Measurements from ENCODE around the gene FUT1. TPM values are rescaled to one million over a fixed set of nuclear protein-coding genes. Genes with fewer than 3 reads are reported as not detected.
A peak's percentile ranks its signal among the peaks of the same experiment; 100 is the strongest.

FUT1 gene
- total and polyA plus RNA-seq, 2 donors: 0.52 to 1.3 TPM

DNA sequence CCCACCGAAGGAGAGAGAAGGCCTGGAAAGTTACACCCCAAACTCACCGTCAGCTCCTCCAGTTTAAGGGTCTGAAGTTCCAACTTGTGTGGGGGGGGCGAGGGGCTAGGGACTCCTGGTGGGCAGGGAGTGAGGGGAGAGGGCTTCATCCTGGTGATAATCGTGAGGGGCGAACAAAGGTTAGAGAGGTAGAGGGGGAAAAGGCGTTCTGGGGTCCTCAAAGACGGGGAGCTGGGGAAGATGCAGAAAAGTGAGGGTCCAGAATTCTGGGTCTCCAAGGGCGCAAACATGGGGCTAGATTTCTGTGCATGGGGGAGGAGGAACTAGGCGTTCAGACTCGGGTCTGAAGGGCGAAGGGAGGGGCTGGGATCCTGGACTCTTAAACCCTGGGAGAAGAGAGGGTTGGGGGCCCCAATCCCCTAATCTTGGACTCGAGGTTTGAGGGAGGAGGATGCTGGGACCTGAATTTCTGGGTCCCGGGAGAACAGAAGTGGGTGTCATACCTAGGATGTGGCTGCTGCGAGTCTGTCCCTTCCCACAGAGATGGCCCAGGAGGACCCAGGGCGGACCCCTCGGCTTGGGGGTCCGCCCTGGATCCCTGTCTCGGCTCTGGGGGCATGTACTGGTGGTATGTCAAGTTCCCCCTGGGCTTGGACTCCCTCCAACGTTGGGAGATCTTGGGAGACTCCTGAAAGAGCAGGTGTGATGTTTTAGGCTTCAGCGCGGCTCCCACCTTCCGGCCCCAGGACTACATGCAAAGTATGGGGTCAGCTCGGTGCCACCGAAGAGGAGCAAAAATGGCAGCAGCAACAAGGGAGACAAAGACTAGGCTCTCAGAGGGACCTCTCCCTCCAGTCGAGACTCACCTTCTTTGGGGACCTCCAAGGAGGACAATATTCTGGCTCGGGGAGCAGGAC, 37.4 kb downstream of the FUT1 start:
- peak overlapping the region; percentile 10 to 68 for H3K27ac ChIP-seq (ENCODE audit: low read depth in 1 of 2, low read length in 1 of 2)
- H3K4me1 ChIP-seq (ENCODE audit: control insufficient read depth in 2 of 2, insufficient read depth in 2 of 2, low read length in 2 of 2): peaks cover 15 to 34% of the 10 kb centered on the region in 2 donors

GRCh38 chr19:48713864-48714755, 38.3 kb downstream of the FUT1 start:
- H3K36me3 ChIP-seq (ENCODE audit: control insufficient read depth in 2 of 2, insufficient read depth in 2 of 2, low read length in 1 of 2): no peaks in the 10 kb centered on the region
- no peaks in the 10 kb centered on the region for H3K9me3 ChIP-seq (ENCODE audit: control insufficient read depth in 2 of 2, insufficient read depth in 1 of 2, low read length in 1 of 2)
- WGBS: under 1% methylated on average over 67 of the region's 67 CpGs
- peaks cover 15 to 28% of the 10 kb centered on the region in 2 donors for H3K4me1 ChIP-seq (ENCODE audit: control insufficient read depth in 2 of 2, insufficient read depth in 2 of 2, low read length in 2 of 2)
- DNase-seq (ENCODE audit: low read depth in 6 of 9, low spot score in 9 of 9): peak; percentile 88 to 99 (median 97)
- H3K27me3 ChIP-seq (ENCODE audit: control insufficient read depth in 2 of 2, insufficient read depth in 1 of 2, low read length in 1 of 2): peaks cover 0 to 7% of the 10 kb centered on the region in 2 donors
- peak overlapping the region; percentile 60 to 62 for H3K4me3 ChIP-seq (ENCODE audit: low read length in 2 of 2)
- H3K27ac ChIP-seq (ENCODE audit: low read depth in 1 of 2, low read length in 1 of 2): peak overlapping the region; percentile 53 to 68

More for the DNA sequence above, 37.4 kb downstream of the FUT1 start:
- Histone ChIP-seq H3K9me3 (ENCODE audit: control insufficient read depth in 2 of 2, insufficient read depth in 1 of 2, low read length in 1 of 2) (no peaks in the 10 kb centered on the region), H3K36me3 (ENCODE audit: control insufficient read depth in 2 of 2, insufficient read depth in 2 of 2, low read length in 1 of 2) (no peaks in the 10 kb centered on the region), H3K4me3 (ENCODE audit: low read length in 2 of 2) (peak overlapping the region; percentile 56 to 60), H3K27me3 (ENCODE audit: control insufficient read depth in 2 of 2, insufficient read depth in 1 of 2, low read length in 1 of 2) (peaks cover 0 to 7% of the 10 kb centered on the region in 2 donors)
- DNase-seq (ENCODE audit: low read depth in 6 of 9, low spot score in 9 of 9): no peak
- 73% methylated on average over 26 of the region's 26 CpGs for WGBS

GRCh38 chr19:48713041-48713863, 39.2 kb downstream of the FUT1 start:
- Histone ChIP-seq H3K4me1 (ENCODE audit: control insufficient read depth in 2 of 2, insufficient read depth in 2 of 2, low read length in 2 of 2) (peaks cover 15 to 28% of the 10 kb centered on the region in 2 donors), H3K9me3 (ENCODE audit: control insufficient read depth in 2 of 2, insufficient read depth in 1 of 2, low read length in 1 of 2) (no peaks in the 10 kb centered on the region), H3K27ac (ENCODE audit: low read depth in 1 of 2, low read length in 1 of 2) (no peak overlapping the region), H3K27me3 (ENCODE audit: control insufficient read depth in 2 of 2, insufficient read depth in 1 of 2, low read length in 1 of 2) (peaks cover 0 to 7% of the 10 kb centered on the region in 2 donors), H3K36me3 (ENCODE audit: control insufficient read depth in 2 of 2, insufficient read depth in 2 of 2, low read length in 1 of 2) (no peaks in the 10 kb centered on the region), H3K4me3 (ENCODE audit: low read length in 2 of 2) (peak overlapping the region; percentile 60 to 62)
- 12% methylated on average over 25 of the region's 25 CpGs for WGBS
- peak in 1 of 9 donors; percentile 39 for DNase-seq (ENCODE audit: low read depth in 6 of 9, low spot score in 9 of 9)

- no peak overlapping the region for H3K27ac ChIP-seq (ENCODE audit: low read depth in 1 of 2, low read length in 1 of 2)
- no peaks in the 10 kb centered on the region for H3K9me3 ChIP-seq (ENCODE audit: control insufficient read depth in 2 of 2, insufficient read depth in 1 of 2, low read length in 1 of 2)
- DNase-seq (ENCODE audit: low read depth in 6 of 9, low spot score in 9 of 9): no peak
- no peaks in the 10 kb centered on the region for H3K36me3 ChIP-seq (ENCODE audit: control insufficient read depth in 2 of 2, insufficient read depth in 2 of 2, low read length in 1 of 2)
- no peak overlapping the region for H3K4me3 ChIP-seq (ENCODE audit: low read length in 2 of 2)
- H3K4me1 ChIP-seq (ENCODE audit: control insufficient read depth in 2 of 2, insufficient read depth in 2 of 2, low read length in 2 of 2): peaks cover 15 to 25% of the 10 kb centered on the region in 2 donors
- WGBS: over 99% methylated on average over 4 of the region's 4 CpGs
- H3K27me3 ChIP-seq (ENCODE audit: control insufficient read depth in 2 of 2, insufficient read depth in 1 of 2, low read length in 1 of 2): peaks cover 0 to 7% of the 10 kb centered on the region in 2 donors
Measured at GRCh38 chr19:48711106-48711662, 41.3 kb downstream of the FUT1 start.

DNA sequence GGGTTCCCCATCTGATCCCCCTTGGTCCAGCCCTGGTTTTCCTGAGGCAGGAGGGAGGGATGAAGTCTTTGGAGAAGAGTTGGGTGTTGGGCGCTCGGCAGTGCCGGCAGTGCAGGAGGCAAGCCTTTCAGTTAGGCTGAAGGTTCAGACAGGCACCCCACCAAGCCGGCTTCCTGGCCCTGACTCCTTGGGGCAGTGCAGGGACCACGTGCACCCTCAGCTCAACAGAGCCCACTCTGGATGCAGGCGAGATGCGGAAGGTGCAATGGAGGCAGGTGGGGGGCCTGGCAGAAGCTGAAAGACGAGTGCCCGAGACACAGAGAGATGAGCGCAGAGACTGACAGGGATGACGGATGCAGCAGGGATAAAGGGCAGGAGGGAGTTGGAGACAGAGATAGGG, 44.0 kb downstream of the FUT1 start:
- Histone ChIP-seq H3K9me3 (ENCODE audit: control insufficient read depth in 2 of 2, insufficient read depth in 1 of 2, low read length in 1 of 2) (peaks cover 0 to 5% of the 10 kb centered on the region in 2 donors), H3K4me1 (ENCODE audit: control insufficient read depth in 2 of 2, insufficient read depth in 2 of 2, low read length in 2 of 2) (peaks cover 7 to 9% of the 10 kb centered on the region in 2 donors), H3K27ac (ENCODE audit: low read depth in 1 of 2, low read length in 1 of 2) (no peak overlapping the region), H3K27me3 (ENCODE audit: control insufficient read depth in 2 of 2, insufficient read depth in 1 of 2, low read length in 1 of 2) (peaks cover 0 to 7% of the 10 kb centered on the region in 2 donors), H3K36me3 (ENCODE audit: control insufficient read depth in 2 of 2, insufficient read depth in 2 of 2, low read length in 1 of 2) (peaks cover 0 to 5% of the 10 kb centered on the region in 2 donors), H3K4me3 (ENCODE audit: low read length in 2 of 2) (no peak overlapping the region)
- no peak for DNase-seq (ENCODE audit: low read depth in 6 of 9, low spot score in 9 of 9)
- 92% methylated on average over 11 of the region's 11 CpGs for WGBS

DNA sequence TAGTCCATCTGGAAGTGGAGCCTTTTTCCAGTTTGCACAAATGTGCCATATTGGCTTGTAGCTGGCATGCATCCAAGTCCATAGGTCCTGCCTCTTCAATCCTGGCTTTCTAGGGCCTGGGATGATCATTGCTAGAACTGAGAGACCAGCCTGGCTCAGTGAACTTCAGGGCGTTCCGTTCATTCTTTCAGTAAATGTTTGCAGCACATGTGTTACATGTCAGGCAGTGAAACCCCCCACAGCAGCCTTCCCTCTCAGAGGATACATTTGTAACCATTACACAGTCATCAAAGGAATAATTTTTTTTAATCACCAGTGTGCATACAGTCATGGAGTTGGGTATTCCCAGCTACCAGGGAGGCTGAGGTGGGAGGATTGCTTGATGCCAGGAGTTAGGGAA, 47.0 kb downstream of the FUT1 start:
- Histone ChIP-seq H3K27ac (ENCODE audit: low read depth in 1 of 2, low read length in 1 of 2) (no peak overlapping the region), H3K4me3 (ENCODE audit: low read length in 2 of 2) (no peak overlapping the region), H3K4me1 (ENCODE audit: control insufficient read depth in 2 of 2, insufficient read depth in 2 of 2, low read length in 2 of 2) (no peaks in the 10 kb centered on the region), H3K9me3 (ENCODE audit: control insufficient read depth in 2 of 2, insufficient read depth in 1 of 2, low read length in 1 of 2) (peaks cover 0 to 6% of the 10 kb centered on the region in 2 donors), H3K36me3 (ENCODE audit: control insufficient read depth in 2 of 2, insufficient read depth in 2 of 2, low read length in 1 of 2) (peaks cover 0 to 8% of the 10 kb centered on the region in 2 donors), H3K27me3 (ENCODE audit: control insufficient read depth in 2 of 2, insufficient read depth in 1 of 2, low read length in 1 of 2) (no peaks in the 10 kb centered on the region)
- no peak for DNase-seq (ENCODE audit: low read depth in 6 of 9, low spot score in 9 of 9)
- 49% methylated on average over 2 of the region's 2 CpGs for WGBS

GRCh38 chr19:48703316-48703715, 49.1 kb downstream of the FUT1 start:
- H3K4me3 ChIP-seq (ENCODE audit: low read length in 2 of 2): no peak overlapping the region
- H3K27me3 ChIP-seq (ENCODE audit: control insufficient read depth in 2 of 2, insufficient read depth in 1 of 2, low read length in 1 of 2): no peaks in the 10 kb centered on the region
- 97% methylated on average over 23 of the region's 23 CpGs for WGBS
- no peak overlapping the region for H3K27ac ChIP-seq (ENCODE audit: low read depth in 1 of 2, low read length in 1 of 2)
- H3K4me1 ChIP-seq (ENCODE audit: control insufficient read depth in 2 of 2, insufficient read depth in 2 of 2, low read length in 2 of 2): no peaks in the 10 kb centered on the region
- H3K36me3 ChIP-seq (ENCODE audit: control insufficient read depth in 2 of 2, insufficient read depth in 2 of 2, low read length in 1 of 2): peaks cover 0 to 8% of the 10 kb centered on the region in 2 donors
- H3K9me3 ChIP-seq (ENCODE audit: control insufficient read depth in 2 of 2, insufficient read depth in 1 of 2, low read length in 1 of 2): peaks cover 0 to 6% of the 10 kb centered on the region in 2 donors
- no peak for DNase-seq (ENCODE audit: low read depth in 6 of 9, low spot score in 9 of 9)

DNA sequence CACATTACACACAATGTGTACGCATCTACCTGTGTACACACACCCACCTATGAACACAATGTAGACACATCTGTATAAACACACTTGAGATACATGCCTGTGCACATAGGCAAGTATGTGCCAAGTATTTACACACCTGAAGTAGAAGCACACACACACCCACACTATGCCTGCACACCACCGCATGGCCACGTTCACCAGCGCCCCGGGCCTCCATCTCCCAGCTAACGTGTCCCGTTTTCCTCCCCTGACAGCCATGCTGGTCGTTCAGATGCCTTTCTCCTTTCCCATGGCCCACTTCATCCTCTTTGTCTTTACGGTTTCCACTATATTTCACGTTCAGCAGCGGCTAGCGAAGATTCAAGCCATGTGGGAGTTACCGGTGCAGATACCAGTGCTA, 49.7 kb downstream of the FUT1 start:
- H3K36me3 ChIP-seq (ENCODE audit: control insufficient read depth in 2 of 2, insufficient read depth in 2 of 2, low read length in 1 of 2): peaks cover 0 to 8% of the 10 kb centered on the region in 2 donors
- no peak overlapping the region for H3K27ac ChIP-seq (ENCODE audit: low read depth in 1 of 2, low read length in 1 of 2)
- no peak for DNase-seq (ENCODE audit: low read depth in 6 of 9, low spot score in 9 of 9)
- H3K27me3 ChIP-seq (ENCODE audit: control insufficient read depth in 2 of 2, insufficient read depth in 1 of 2, low read length in 1 of 2): peaks cover 0 to 3% of the 10 kb centered on the region in 2 donors
- no peak overlapping the region for H3K4me3 ChIP-seq (ENCODE audit: low read length in 2 of 2)
- 97% methylated on average over 13 of the region's 13 CpGs for WGBS
- H3K9me3 ChIP-seq (ENCODE audit: control insufficient read depth in 2 of 2, insufficient read depth in 1 of 2, low read length in 1 of 2): peaks cover 0 to 6% of the 10 kb centered on the region in 2 donors
- no peaks in the 10 kb centered on the region for H3K4me1 ChIP-seq (ENCODE audit: control insufficient read depth in 2 of 2, insufficient read depth in 2 of 2, low read length in 2 of 2)
